ENCODE measurements around the gene DUSP1. TPM values are rescaled to one million over a fixed set of nuclear protein-coding genes. Genes with fewer than 3 reads are reported as not detected.

DUSP1 gene
- total and polyA plus RNA-seq, 2 of the 13 experiments (the other 11 are each of a cell fraction or from before 2014, with no cell fraction given) = 27.1 to 55.5 TPM

DNA sequence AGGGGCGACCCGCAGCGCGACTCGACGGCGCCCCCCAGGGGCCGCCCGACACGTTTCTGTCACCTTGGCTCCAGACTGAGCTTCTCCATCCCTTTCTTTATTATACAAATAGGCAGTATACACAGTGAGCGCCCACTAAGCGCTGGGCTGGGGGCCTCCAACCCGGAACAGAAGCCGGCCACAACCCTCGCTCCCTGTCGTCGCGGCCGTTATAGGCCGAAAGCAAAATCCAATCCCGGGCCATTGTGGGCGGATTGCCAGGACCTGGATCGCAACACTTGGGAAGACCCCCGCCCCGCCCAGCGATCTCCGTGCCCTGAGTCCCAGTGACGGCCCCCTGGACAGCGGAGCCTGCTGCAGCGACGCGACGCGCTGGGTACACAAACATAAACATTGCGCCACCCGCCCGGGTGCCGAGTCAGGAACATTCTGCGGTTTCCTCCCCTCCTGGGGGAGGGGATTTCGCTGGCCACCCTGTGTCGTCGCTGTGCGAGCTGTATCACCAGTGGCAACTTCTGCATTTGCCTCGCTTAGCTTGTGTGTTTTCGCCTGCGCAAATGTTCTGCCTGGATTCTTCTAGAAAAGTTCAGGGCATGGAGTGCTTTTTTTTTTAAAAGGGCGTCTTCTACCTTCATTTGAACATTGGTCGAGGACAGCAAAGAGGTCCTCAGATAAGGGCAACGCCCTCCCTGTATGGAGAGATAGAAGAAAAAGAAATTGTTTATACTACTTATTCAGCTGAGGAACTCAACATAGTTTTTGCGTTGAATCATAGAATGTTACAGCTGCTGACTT, 1.3 kb upstream of the DUSP1 start (continued):
- TF ChIP-seq CREM (IDR thresholded peaks at IDR 0.05) (peak; percentile 89), CREM (CRISPR knock-in tag; IDR thresholded peaks at IDR 0.05) (no peak), MXI1 (IDR thresholded peaks at IDR 0.05; ENCODE audit: borderline replicate concordance, low read depth, low read length) (peak; percentile 77; the same call in 1 of the 3 replicates), ZBTB20 (CRISPR knock-in tag; IDR thresholded peaks at IDR 0.05; ENCODE audit: borderline replicate concordance, low read depth) (peak; percentile 95), MYNN (CRISPR knock-in tag; IDR thresholded peaks at IDR 0.05; ENCODE audit: low read depth) (no peak), ZNF891 (CRISPR knock-in tag; IDR thresholded peaks at IDR 0.05) (no peak), FOXO4 (CRISPR knock-in tag; conservative IDR thresholded peaks at IDR 0.05) (no peak), SNRNP70 (IDR thresholded peaks at IDR 0.05; ENCODE audit: low read depth, low read length) (no peak), ZNF768 (CRISPR knock-in tag; IDR thresholded peaks at IDR 0.05) (peak; percentile 74), HNF4G (IDR thresholded peaks at IDR 0.05; ENCODE audit: borderline replicate concordance, low read depth, low read length) (peak; percentile 33; the same call in 1 of the 2 replicates), HNF4G (CRISPR knock-in tag; IDR thresholded peaks at IDR 0.05; ENCODE audit: borderline replicate concordance, low read depth) (peak; percentile 80; the same call in 1 of the 2 replicates), HCFC1 (IDR thresholded peaks at IDR 0.05; ENCODE audit: low read depth, low read length) (0 out of 2 replicates have a peak, but pooled peaks have one; percentile 7), YEATS4 (CRISPR knock-in tag; IDR thresholded peaks at IDR 0.05; ENCODE audit: borderline replicate concordance) (peak; percentile 90), THAP8 (CRISPR knock-in tag; IDR thresholded peaks at IDR 0.05; ENCODE audit: borderline replicate concordance) (no peak), ZNF546 (CRISPR knock-in tag; conservative IDR thresholded peaks at IDR 0.05) (no peak), SIX1 (CRISPR knock-in tag; IDR thresholded peaks at IDR 0.05; ENCODE audit: borderline replicate concordance) (peak; percentile 71), ZNF737 (CRISPR knock-in tag; IDR thresholded peaks at IDR 0.05; ENCODE audit: borderline replicate concordance) (no peak), KDM4B (CRISPR knock-in tag; IDR thresholded peaks at IDR 0.05) (peak; percentile 98), ZNF367 (CRISPR knock-in tag; IDR thresholded peaks at IDR 0.05; ENCODE audit: borderline replicate concordance) (no peak), ZNF776 (CRISPR knock-in tag; IDR thresholded peaks at IDR 0.05) (peak; percentile 65), ZNF75D (CRISPR knock-in tag; IDR thresholded peaks at IDR 0.05; ENCODE audit: borderline replicate concordance) (no peak)
- TF ChIP-seq, protein P1, sequence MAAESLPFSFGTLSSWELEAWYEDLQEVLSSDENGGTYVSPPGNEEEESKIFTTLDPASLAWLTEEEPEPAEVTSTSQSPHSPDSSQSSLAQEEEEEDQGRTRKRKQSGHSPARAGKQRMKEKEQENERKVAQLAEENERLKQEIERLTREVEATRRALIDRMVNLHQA (CRISPR knock-in tag; IDR thresholded peaks at IDR 0.05) = no peak
